Measurements from ENCODE around the gene DLK2. TPM values are rescaled to one million over a fixed set of nuclear protein-coding genes. Genes with fewer than 3 reads are reported as not detected.
A peak's percentile ranks its signal among the peaks of the same experiment; 100 is the strongest.

Gene DLK2
- total and polyA plus RNA-seq, 3 experiments from 2014 or later: 1.4 to 1.9 (median 1.9) TPM

- H3K27ac ChIP-seq (ENCODE audit: low read depth, low read length): peak overlapping the region; percentile 92
- H3K4me3 Mint-ChIP-seq: peak overlapping the region; percentile 81 to 99 (median 88)
- H3K4me1 Mint-ChIP-seq: peaks cover 44 to 58% (median 56%) of the 10 kb centered on the region in 3 donors
- CTCF ChIA-PET: interaction anchor here (0.7 to 2.9 kb wide), 5 partner anchors 17 to 39 kb away, joined by 3 to 10 read pairs (median 9); partner anchors contain the start of gene DLK2
- H3K27me3 Mint-ChIP-seq: no peaks in the 10 kb centered on the region
- H3K27me3 ChIP-seq (ENCODE audit: insufficient read depth, low read length, poor library complexity, severe bottlenecking): no peaks in the 10 kb centered on the region
- DNase-seq: no peak
- POLR2A ChIA-PET: interaction anchor here (0.6 to 1.2 kb wide), 6 partner anchors 17 to 138 kb away, joined by 4 to 7 read pairs (median 6); partner anchors contain the start of genes ABCC10, POLR1C, YIPF3 and ZNF318
- H3K27ac Mint-ChIP-seq: peak overlapping the region; percentile 89 to 100 (median 97)
- no peaks in the 10 kb centered on the region for H3K36me3 ChIP-seq (ENCODE audit: insufficient read depth, low read length)
- peak overlapping the region; percentile 65 for H3K4me3 ChIP-seq (ENCODE audit: low read length)
- no peaks in the 10 kb centered on the region for H3K9me3 ChIP-seq (ENCODE audit: low read length)
- no peaks in the 10 kb centered on the region for H3K9me3 Mint-ChIP-seq
- peaks cover 16% of the 10 kb centered on the region for H3K4me1 ChIP-seq (ENCODE audit: insufficient read depth, low read length)
- H3K36me3 Mint-ChIP-seq: peaks cover 0 to 25% (median 3%) of the 10 kb centered on the region in 3 donors
These were observed 22.6 kb upstream of the DLK2 start for GRCh38 chr6:43478008-43478372.

- Mint-ChIP-seq H3K27ac (peak within 1 kb of the TSS; percentile 89 to 100 (median 97)), H3K36me3 (peaks cover 0 to 23% (median 3%) of the 10 kb centered on the region in 3 donors), H3K27me3 (no peaks in the 10 kb centered on the region), H3K4me1 (peaks cover 42 to 56% (median 53%) of the 10 kb centered on the region in 3 donors), H3K4me3 (peak within 1 kb of the TSS; percentile 81 to 99 (median 88)), H3K9me3 (no peaks in the 10 kb centered on the region)
- H3K9me3 ChIP-seq (ENCODE audit: low read length): no peaks in the 10 kb centered on the region
- H3K36me3 ChIP-seq (ENCODE audit: insufficient read depth, low read length): no peaks in the 10 kb centered on the region
- H3K4me1 ChIP-seq (ENCODE audit: insufficient read depth, low read length): peaks cover 16% of the 10 kb centered on the region
- CTCF ChIA-PET: interaction anchor here (0.7 to 2.9 kb wide), 6 partner anchors 18 to 108 kb away, joined by 3 to 10 read pairs (median 6); partner anchors contain the start of genes DLK2 and ZNF318
- POLR2A ChIA-PET: interaction anchor here (0.6 to 1.2 kb wide), 9 partner anchors 17 to 731 kb away, joined by 4 to 7 read pairs (median 5); partner anchors contain the start of genes ABCC10, POLR1C, YIPF3 and ZNF318
- no peaks in the 10 kb centered on the region for H3K27me3 ChIP-seq (ENCODE audit: insufficient read depth, low read length, poor library complexity, severe bottlenecking)
- peak; percentile 92 to 97 (median 95) for DNase-seq
- peak within 1 kb of the TSS; percentile 92 for H3K27ac ChIP-seq (ENCODE audit: low read depth, low read length)
- peak within 1 kb of the TSS; percentile 65 for H3K4me3 ChIP-seq (ENCODE audit: low read length)
These were observed 22.1 kb upstream of the DLK2 start, which contains the start of gene TJAP1 for GRCh38 chr6:43477235-43478007. TJAP1 (plus strand) TSS chr6:43477570; CDS start chr6:43499002, 21,432 bp downstream.

- Mint-ChIP-seq H3K36me3 (peaks cover 0 to 20% (median 0%) of the 10 kb centered on the region in 3 donors), H3K4me1 (peaks cover 36 to 49% (median 46%) of the 10 kb centered on the region in 3 donors), H3K27ac (peak overlapping the region; percentile 89 to 100 (median 97)), H3K4me3 (peak overlapping the region; percentile 81 to 99 (median 88)), H3K27me3 (no peaks in the 10 kb centered on the region), H3K9me3 (no peaks in the 10 kb centered on the region)
- Histone ChIP-seq H3K4me3 (ENCODE audit: low read length) (peak overlapping the region; percentile 65), H3K27me3 (ENCODE audit: insufficient read depth, low read length, poor library complexity, severe bottlenecking) (no peaks in the 10 kb centered on the region), H3K4me1 (ENCODE audit: insufficient read depth, low read length) (peaks cover 16% of the 10 kb centered on the region), H3K27ac (ENCODE audit: low read depth, low read length) (peak overlapping the region; percentile 92), H3K9me3 (ENCODE audit: low read length) (no peaks in the 10 kb centered on the region), H3K36me3 (ENCODE audit: insufficient read depth, low read length) (no peaks in the 10 kb centered on the region)
- DNase-seq: peak in 1 of 5 donors; percentile 17
- POLR2A ChIA-PET: interaction anchor here (0.7 to 1.2 kb wide), 5 partner anchors 18 to 209 kb away, joined by 4 to 6 read pairs (median 5); partner anchors contain the start of genes ABCC10 and ZNF318
- CTCF ChIA-PET: interaction anchor here (0.7 to 2.9 kb wide), 4 partner anchors 19 to 107 kb away, joined by 4 to 10 read pairs (median 9); partner anchors contain the start of genes DLK2 and ZNF318
These were observed 21.4 kb upstream of the DLK2 start for GRCh38 chr6:43476746-43477145.

GRCh38 chr6:43475516-43475915 lies 20.2 kb upstream of the DLK2 start:
- H3K9me3 Mint-ChIP-seq: no peaks in the 10 kb centered on the region
- H3K4me3 Mint-ChIP-seq: peak overlapping the region in 2 of 7 donors; percentile 28 to 64
- peaks cover 16% of the 10 kb centered on the region for H3K4me1 ChIP-seq (ENCODE audit: insufficient read depth, low read length)
- no peak overlapping the region for H3K4me3 ChIP-seq (ENCODE audit: low read length)
- POLR2A ChIA-PET: no interaction called here
- H3K27me3 Mint-ChIP-seq: peaks cover 0 to 5% of the 10 kb centered on the region in 2 donors
- H3K27ac Mint-ChIP-seq: peak overlapping the region in 5 of 8 donors; percentile 21 to 82 (median 58)
- no peaks in the 10 kb centered on the region for H3K36me3 ChIP-seq (ENCODE audit: insufficient read depth, low read length)
- peaks cover 32 to 38% (median 38%) of the 10 kb centered on the region in 3 donors for H3K4me1 Mint-ChIP-seq
- peaks cover 0 to 17% (median 0%) of the 10 kb centered on the region in 3 donors for H3K36me3 Mint-ChIP-seq
- H3K27ac ChIP-seq (ENCODE audit: low read depth, low read length): no peak overlapping the region
- H3K27me3 ChIP-seq (ENCODE audit: insufficient read depth, low read length, poor library complexity, severe bottlenecking): no peaks in the 10 kb centered on the region
- CTCF ChIA-PET: interaction anchor here (0.5 to 2.9 kb wide), 4 partner anchors 11 to 34 kb away, joined by 3 to 9 read pairs (median 6); partner anchors contain the start of gene DLK2
- no peaks in the 10 kb centered on the region for H3K9me3 ChIP-seq (ENCODE audit: low read length)
- DNase-seq: no peak

- Histone ChIP-seq H3K36me3 (ENCODE audit: insufficient read depth, low read length) (no peaks in the 10 kb centered on the region), H3K4me3 (ENCODE audit: low read length) (no peak overlapping the region), H3K27ac (ENCODE audit: low read depth, low read length) (no peak overlapping the region), H3K27me3 (ENCODE audit: insufficient read depth, low read length, poor library complexity, severe bottlenecking) (peaks cover 11% of the 10 kb centered on the region), H3K9me3 (ENCODE audit: low read length) (no peaks in the 10 kb centered on the region), H3K4me1 (ENCODE audit: insufficient read depth, low read length) (peaks cover 6% of the 10 kb centered on the region)
- no peak for DNase-seq
- H3K27me3 Mint-ChIP-seq: peaks cover 8 to 22% of the 10 kb centered on the region in 2 donors
- H3K36me3 Mint-ChIP-seq: peaks cover 0 to 5% (median 0%) of the 10 kb centered on the region in 3 donors
- no peaks in the 10 kb centered on the region for H3K9me3 Mint-ChIP-seq
- H3K27ac Mint-ChIP-seq: no peak overlapping the region
- ChIA-PET CTCF (interaction anchor here (1.0 kb wide), 1 partner anchor 24 kb away, joined by 3 read pairs; no protein-coding TSS in a partner anchor), POLR2A (no interaction called here)
- H3K4me1 Mint-ChIP-seq: peaks cover 10 to 12% (median 12%) of the 10 kb centered on the region in 3 donors
- no peak overlapping the region for H3K4me3 Mint-ChIP-seq
These were observed 17.2 kb upstream of the DLK2 start for GRCh38 chr6:43472515-43472914.

- Histone ChIP-seq H3K27ac (ENCODE audit: low read depth, low read length) (no peak overlapping the region), H3K27me3 (ENCODE audit: insufficient read depth, low read length, poor library complexity, severe bottlenecking) (peaks cover 11% of the 10 kb centered on the region), H3K4me3 (ENCODE audit: low read length) (no peak overlapping the region), H3K36me3 (ENCODE audit: insufficient read depth, low read length) (no peaks in the 10 kb centered on the region), H3K4me1 (ENCODE audit: insufficient read depth, low read length) (no peaks in the 10 kb centered on the region), H3K9me3 (ENCODE audit: low read length) (no peaks in the 10 kb centered on the region)
- Mint-ChIP-seq H3K27me3 (peaks cover 13 to 31% of the 10 kb centered on the region in 2 donors), H3K4me1 (peaks cover 0 to 1% (median under 1%) of the 10 kb centered on the region in 3 donors), H3K36me3 (no peaks in the 10 kb centered on the region), H3K9me3 (no peaks in the 10 kb centered on the region), H3K4me3 (no peak overlapping the region), H3K27ac (no peak overlapping the region)
- ChIA-PET POLR2A (no interaction called here), CTCF (interaction anchor here (1.0 to 1.6 kb wide), 2 partner anchors 25 to 36 kb away, joined by 3 to 5 read pairs; no protein-coding TSS in a partner anchor)
- DNase-seq: no peak
These were observed 16.1 kb upstream of the DLK2 start for GRCh38 chr6:43471399-43471798.

- Mint-ChIP-seq H3K4me1 (no peaks in the 10 kb centered on the region), H3K27ac (no peak overlapping the region), H3K9me3 (no peaks in the 10 kb centered on the region), H3K36me3 (no peaks in the 10 kb centered on the region), H3K4me3 (no peak overlapping the region), H3K27me3 (peaks cover 19 to 39% of the 10 kb centered on the region in 2 donors)
- DNase-seq: no peak
- ChIA-PET CTCF (interaction anchor here (0.9 to 1.6 kb wide), 2 partner anchors 11 to 37 kb away, joined by 4 to 5 read pairs; no protein-coding TSS in a partner anchor), POLR2A (no interaction called here)
- no peaks in the 10 kb centered on the region for H3K9me3 ChIP-seq (ENCODE audit: low read length)
- H3K27me3 ChIP-seq (ENCODE audit: insufficient read depth, low read length, poor library complexity, severe bottlenecking): peaks cover 11% of the 10 kb centered on the region
- H3K36me3 ChIP-seq (ENCODE audit: insufficient read depth, low read length): no peaks in the 10 kb centered on the region
- H3K4me1 ChIP-seq (ENCODE audit: insufficient read depth, low read length): no peaks in the 10 kb centered on the region
- no peak overlapping the region for H3K4me3 ChIP-seq (ENCODE audit: low read length)
- H3K27ac ChIP-seq (ENCODE audit: low read depth, low read length): no peak overlapping the region
These were observed 14.6 kb upstream of the DLK2 start for GRCh38 chr6:43469947-43470346.
